ENCODE data around the gene CCNL2.

CCNL2 gene

DNA sequence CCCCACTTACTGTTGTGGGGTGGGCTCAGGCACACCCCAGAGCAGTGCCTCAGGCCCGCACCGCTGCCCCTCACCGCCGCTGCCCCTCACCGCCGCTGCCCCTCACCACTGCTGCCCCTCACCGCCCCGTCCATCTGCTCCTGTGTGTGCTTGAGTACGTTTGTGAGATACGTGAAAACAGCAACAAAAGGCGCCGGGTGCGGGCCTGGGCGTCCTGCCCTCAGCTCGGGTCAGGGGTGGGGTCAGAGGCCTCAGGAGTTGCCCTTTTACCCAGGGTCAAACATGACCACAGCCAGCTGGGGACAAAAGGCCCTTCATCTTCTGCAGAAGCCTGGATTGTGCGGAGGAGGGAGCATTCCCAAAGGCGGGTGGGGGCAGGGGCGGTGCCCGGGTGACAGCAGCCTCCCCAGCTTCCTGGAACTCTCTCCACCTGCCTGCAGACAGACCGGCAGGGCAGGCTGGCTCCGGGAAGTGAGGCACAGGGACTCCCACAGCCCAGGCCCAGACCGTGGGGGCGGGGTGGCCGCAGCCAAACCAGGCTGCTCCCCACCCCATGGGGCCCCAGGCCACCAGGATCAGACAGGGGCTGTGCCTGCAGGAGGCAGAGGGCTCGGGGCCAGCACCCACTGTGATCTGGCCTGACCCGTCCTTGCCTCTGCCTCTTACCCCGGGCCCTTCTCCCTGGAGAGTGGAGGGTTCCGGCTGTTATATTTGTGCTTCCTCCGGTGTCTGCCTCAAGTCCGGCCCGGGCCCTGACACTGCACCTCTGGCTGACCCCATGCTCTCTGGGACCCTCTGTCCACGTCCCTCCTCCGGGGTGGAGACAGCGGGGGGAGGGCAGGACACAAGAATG, 34.0 kb upstream of the CCNL2 start:
- no peak overlapping the region for H3K4me3 ChIP-seq (ENCODE audit: low read depth, low read length)
- TF ChIP-seq POLR2A (IDR thresholded peaks at IDR 0.05; ENCODE audit: extremely low read depth, insufficient read length) (no peak), MAX (IDR thresholded peaks at IDR 0.05; ENCODE audit: low read depth, low read length) (no peak), CTCF (IDR thresholded peaks at IDR 0.05; ENCODE audit: low read depth, low read length) (no peak)
- DNase-seq (ENCODE audit: low read depth) = no peak

- H3K4me3 ChIP-seq (ENCODE audit: low read depth, low read length) = no peak overlapping the region
- TF ChIP-seq POLR2A (IDR thresholded peaks at IDR 0.05; ENCODE audit: extremely low read depth, insufficient read length) = no peak
- no peak for TF ChIP-seq CTCF (IDR thresholded peaks at IDR 0.05; ENCODE audit: low read depth, low read length)
- TF ChIP-seq MAX (IDR thresholded peaks at IDR 0.05; ENCODE audit: low read depth, low read length) = no peak
- TF ChIP-seq MYC (IDR thresholded peaks at IDR 0.05; ENCODE audit: low read depth, low read length) = no peak
- no peak for DNase-seq (ENCODE audit: low read depth)
Observed at GRCh38 chr1:1432274-1432950, 33.3 kb upstream of the CCNL2 start.

- DNase-seq (ENCODE audit: low read depth) = peak; percentile 43
- H3K4me3 ChIP-seq (ENCODE audit: low read depth, low read length) = no peak overlapping the region
Observed at GRCh38 chr1:1431845-1432273, 32.7 kb upstream of the CCNL2 start.

DNA sequence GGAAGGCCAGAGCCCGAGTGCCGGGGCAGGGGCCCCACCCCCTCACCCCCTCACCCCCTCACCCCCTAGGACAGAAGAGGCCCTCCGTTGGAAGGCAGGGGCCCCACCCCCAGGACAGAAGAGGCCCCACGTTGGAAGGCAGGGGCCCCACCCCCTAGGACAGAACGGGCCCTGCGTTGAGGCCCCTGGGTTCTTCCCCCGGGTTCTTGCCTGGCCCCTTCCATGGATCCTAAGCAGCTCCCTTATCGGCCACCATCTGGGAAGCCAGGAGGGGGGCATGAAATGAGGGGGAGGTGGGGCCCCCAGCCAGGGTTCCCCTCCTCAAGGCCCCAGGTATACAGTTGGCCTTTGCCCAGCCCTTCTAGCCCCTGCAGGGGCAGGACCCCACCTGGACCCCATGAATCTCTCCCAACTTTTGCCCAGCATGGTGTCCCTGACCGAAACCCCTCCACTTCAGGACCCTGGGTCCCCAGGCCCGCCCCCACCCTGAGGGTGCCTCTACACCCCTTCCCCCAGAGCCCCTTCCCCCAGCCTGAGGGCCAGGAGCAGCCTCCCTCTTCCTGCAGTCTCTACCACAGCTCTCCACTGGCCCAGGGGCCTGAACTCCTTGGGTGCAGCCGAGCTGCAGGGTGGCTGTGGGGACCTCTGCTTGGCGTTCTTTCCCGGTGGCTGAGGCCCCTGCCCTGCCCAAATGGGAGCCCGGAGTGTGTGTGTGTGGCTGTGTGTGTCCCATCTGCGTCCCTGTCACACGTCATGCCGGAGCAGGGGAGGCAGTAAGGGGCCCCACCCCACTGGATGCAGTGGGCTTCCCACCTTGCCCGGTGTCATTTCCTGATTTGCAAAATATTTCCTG, 32.1 kb upstream of the CCNL2 start:
- DNase-seq (ENCODE audit: low read depth) = no peak

More at GRCh38 chr1:1431845-1432273, 32.7 kb upstream of the CCNL2 start:
- no peak for TF ChIP-seq POLR2A (IDR thresholded peaks at IDR 0.05; ENCODE audit: extremely low read depth, insufficient read length)
- TF ChIP-seq MYC (IDR thresholded peaks at IDR 0.05; ENCODE audit: low read depth, low read length) = no peak
- no peak for TF ChIP-seq CTCF (IDR thresholded peaks at IDR 0.05; ENCODE audit: low read depth, low read length)
- TF ChIP-seq MAX (IDR thresholded peaks at IDR 0.05; ENCODE audit: low read depth, low read length) = no peak

DNA sequence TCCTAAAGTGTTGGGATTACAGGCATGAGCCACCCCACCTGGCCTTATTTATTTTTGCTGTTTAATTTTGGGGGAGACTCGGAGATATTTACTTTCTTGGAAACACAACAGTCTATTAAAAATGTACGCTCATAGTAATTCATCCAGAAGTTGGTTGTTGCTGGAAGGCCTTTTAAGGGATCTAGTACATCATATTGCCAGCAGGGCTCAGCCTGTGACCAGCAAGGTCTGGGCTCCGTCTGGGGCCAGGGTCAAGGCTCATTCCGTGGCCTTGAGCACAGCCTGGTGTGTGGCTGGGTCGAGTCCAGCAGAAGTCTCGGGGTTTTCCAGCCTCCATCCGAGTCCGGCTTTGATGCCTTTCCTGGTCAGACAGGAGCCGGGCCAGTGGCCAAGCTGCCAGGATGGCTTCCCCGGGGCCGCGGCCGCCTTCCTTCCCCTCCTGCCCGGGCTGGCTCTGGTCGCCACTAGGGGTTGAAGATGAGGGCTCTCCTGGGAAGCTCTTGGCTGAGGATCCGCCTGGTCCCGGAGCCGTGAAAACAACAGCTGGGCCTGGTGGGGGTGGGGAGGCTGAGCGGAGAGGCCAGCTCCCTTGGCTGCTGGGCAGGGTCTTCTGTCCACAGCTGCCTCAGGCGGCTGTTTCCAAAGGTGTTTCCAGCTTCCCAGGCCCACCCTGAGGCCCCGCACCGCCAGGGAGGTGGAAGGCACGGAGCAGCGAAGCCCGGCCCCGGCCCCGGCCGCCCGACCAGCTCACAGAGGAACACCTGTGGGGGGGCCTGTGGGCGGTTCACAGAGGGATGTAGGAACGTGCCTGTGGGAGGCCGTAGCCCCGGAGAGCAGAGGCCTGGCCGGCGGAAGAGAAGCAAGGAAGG, 31.2 kb upstream of the CCNL2 start:
- no peak overlapping the region for H3K4me3 ChIP-seq (ENCODE audit: low read depth, low read length)
- no peak for TF ChIP-seq MAX (IDR thresholded peaks at IDR 0.05; ENCODE audit: low read depth, low read length)
- no peak for TF ChIP-seq CTCF (IDR thresholded peaks at IDR 0.05; ENCODE audit: low read depth, low read length)
- no peak for TF ChIP-seq POLR2A (IDR thresholded peaks at IDR 0.05; ENCODE audit: extremely low read depth, insufficient read length)
- no peak for TF ChIP-seq MYC (IDR thresholded peaks at IDR 0.05; ENCODE audit: low read depth, low read length)
- DNase-seq (ENCODE audit: low read depth) = no peak

More for the DNA sequence above, 32.1 kb upstream of the CCNL2 start:
- H3K4me3 ChIP-seq (ENCODE audit: low read depth, low read length) = no peak overlapping the region
- TF ChIP-seq MYC (IDR thresholded peaks at IDR 0.05; ENCODE audit: low read depth, low read length) (no peak), MAX (IDR thresholded peaks at IDR 0.05; ENCODE audit: low read depth, low read length) (no peak)
